Keratinocyte (primary cell): ENCODE data around the gene UNC79.

ENCODE experiments used
- CTCF ChIP-seq, 3 experiments: IDR thresholded peaks in 1 of 3; conservative IDR thresholded peaks in 1 of 3; optimal IDR thresholded peaks in 1 of 3; 2 replicates in 2 of 3; 3 replicates in 1 of 3; pipeline versions ENCODE3 to v1.5.1; 2011; ENCODE audit warnings: low read length in 3 of 3, mild to moderate bottlenecking in 3 of 3, moderate library complexity in 2 of 3, control low read depth in 1 of 3, inconsistent platforms in 1 of 3; ENCODE audit not compliant: insufficient read depth in 2 of 3; ENCODE audit errors: extremely low read depth in 1 of 3
- EZH2 ChIP-seq: IDR thresholded peaks from one replicate; pipeline ENCODE4 v1.6.1; 2012; ENCODE audit warnings: inconsistent platforms, mild to moderate bottlenecking, low read length, moderate library complexity

GRCh38 chr14:93708800-93709199 is 278.1 kb downstream of the UNC79 start:
- TF ChIP-seq CTCF (optimal IDR thresholded peaks at IDR 0.05 in 1 of 3, IDR thresholded peaks at IDR 0.05 in 1 of 3, conservative IDR thresholded peaks at IDR 0.05 in 1 of 3; ENCODE audit: extremely low read depth in 1 of 3, insufficient read depth in 2 of 3, low read length in 3 of 3) (no peak), EZH2 (no peak)
